K562 (cell line): Measurements from ENCODE around the gene RABL3. TPM values are rescaled to one million over a fixed set of nuclear protein-coding genes. Genes with fewer than 3 reads are reported as not detected.
"Not testable (repeated sequence)": the region's sequence is repeated elsewhere in the genome, so short reads cannot be mapped to it uniquely, and the experiment has no call there.

ENCODE experiments used
- ATAC-seq: fragments of 200-7000 bp; cut with Tn5 transposase; 3 replicates; pipeline ENCODE4 v1.9.1; 2020; ENCODE audit warnings: moderate library complexity
- BruUV-seq: library from RNA; stranded (reverse); fragments of 400-500 nt; replicated peaks from 2 replicates; lab custom pipeline; 2021; lab: Mats Ljungman, UMichigan
- CTCF ChIA-PET: fragments of 300-600 bp; formaldehyde crosslinking; extraction: SDS; loops from one replicate; lab custom pipeline; 2021; ENCODE audit warnings: low intra/inter-chr PET ratio; lab: Yijun Ruan, JAX
- POLR2A ChIA-PET: fragments of 300-600, 350-650 bp; sonication (Branson Sonifier 250); formaldehyde crosslinking; extraction: SDS; loops from one replicate; lab custom pipeline; 2021; ENCODE audit warnings: antibody characterized with exemption, inconsistent platforms; lab: Yijun Ruan, JAX
- DNase-seq, 4 experiments: peaks; one replicate each; pipeline versions ENCODE4 v3.0.0 to v3.0.0-alpha.2; 2011 to 2018; ENCODE audit warnings: low spot score in 3 of 4, mixed read lengths in 3 of 4; ENCODE audit errors: extremely low read depth in 1 of 4
- FAIRE-seq: peaks from 2 replicates; lab custom pipeline; 2011; peaks lifted over from hg19 to GRCh38; lab: Jason Lieb, UNC
- H2AFZ ChIP-seq: 2 replicates; pipeline ENCODE4 v1.6.0; 2011; ENCODE audit warnings: low read depth, low read length, control low read depth, inconsistent platforms
- H3K27ac ChIP-seq: fragments of 200-600 bp; 3 replicates; pipeline ENCODE4 v1.8.0; 2011; ENCODE audit warnings: low read depth, mild to moderate bottlenecking, control low read depth, inconsistent platforms, low read length, moderate library complexity, mixed read lengths; ENCODE audit errors: extremely low read depth
- H3K27me3 ChIP-seq, 2 experiments: fragments of 300-600 bp in 1 of 2; 2 replicates in 1 of 2; 3 replicates in 1 of 2; pipeline versions ENCODE4 v1.6.0 to v1.8.0; 2011; ENCODE audit warnings: inconsistent platforms in 2 of 2, low read length in 2 of 2, mild to moderate bottlenecking in 1 of 2, mixed read lengths in 1 of 2, moderate library complexity in 1 of 2; ENCODE audit not compliant: control insufficient read depth in 2 of 2, insufficient read depth in 2 of 2
- H3K36me3 ChIP-seq: fragments of 300-600 bp; 3 replicates; pipeline ENCODE4 v1.8.0; 2011; ENCODE audit warnings: mild to moderate bottlenecking, low read length, inconsistent platforms; ENCODE audit not compliant: control insufficient read depth, insufficient read depth
- H3K4me1 ChIP-seq, 2 experiments: fragments of 200-600 bp in 1 of 2; replicated peaks in 1 of 2; 2 replicates in 1 of 2; 3 replicates in 1 of 2; pipeline versions ENCODE4 v1.5.1 to v1.8.0; 2011; ENCODE audit warnings: inconsistent platforms in 2 of 2, low read length in 2 of 2, mild to moderate bottlenecking in 1 of 2, mixed read lengths in 1 of 2, moderate library complexity in 1 of 2; ENCODE audit not compliant: control insufficient read depth in 2 of 2, insufficient read depth in 2 of 2
- H3K4me2 ChIP-seq: 2 replicates; pipeline ENCODE4 v1.6.1; 2011; ENCODE audit warnings: low read length, control low read depth, inconsistent platforms, mixed read lengths; ENCODE audit not compliant: insufficient read depth
- H3K4me3 ChIP-seq: fragments of 200-600 bp; sonication (generic), shearing (Covaris generic); 2 replicates; pipeline ENCODE4 v1.5.1; 2016; ENCODE audit warnings: control low read depth, inconsistent platforms
- H3K79me2 ChIP-seq: fragments of 200-600 bp; 3 replicates; pipeline ENCODE4 v1.8.0; 2011; ENCODE audit warnings: low read length, inconsistent platforms; ENCODE audit not compliant: control insufficient read depth, insufficient read depth
- H3K9ac ChIP-seq, 2 experiments: 2 replicates each; pipeline versions ENCODE4 v1.6.0 to v1.6.1; 2011; ENCODE audit warnings: low read depth in 2 of 2, low read length in 2 of 2, control low read depth in 1 of 2, inconsistent platforms in 1 of 2, mild to moderate bottlenecking in 1 of 2, mixed read lengths in 1 of 2; ENCODE audit not compliant: insufficient read depth in 1 of 2
- H3K9me1 ChIP-seq: one replicate; pipeline ENCODE4 v1.6.0; 2011; ENCODE audit warnings: inconsistent platforms, mild to moderate bottlenecking, low read length, moderate library complexity; ENCODE audit not compliant: control insufficient read depth, insufficient read depth
- H3K9me3 ChIP-seq: replicated peaks from 2 replicates; pipeline ENCODE4 v1.5.1; 2011; ENCODE audit warnings: low read depth, low read length, inconsistent platforms; ENCODE audit not compliant: control insufficient read depth, insufficient read depth
- H4K20me1 ChIP-seq: replicated peaks from 2 replicates; pipeline ENCODE4 v1.6.1; 2011; ENCODE audit warnings: low read length, inconsistent platforms, mixed read lengths; ENCODE audit not compliant: control insufficient read depth, insufficient read depth
- GTF2A2 ChIP-seq: IDR thresholded peaks from 2 replicates; pipeline ENCODE4 v1.6.1; 2016; ENCODE audit warnings: mild to moderate bottlenecking, missing genetic modification characterization, missing compliant biosample characterization
- MITF ChIP-seq: IDR thresholded peaks from 2 replicates; pipeline ENCODE4 v1.6.1; 2014; ENCODE audit warnings: antibody characterized with exemption
- MTA1 ChIP-seq: fragments of 450-650 bp; IDR thresholded peaks from 2 replicates; pipeline ENCODE4 v1.6.1; 2017; ENCODE audit warnings: borderline replicate concordance
- SPI1 ChIP-seq: IDR thresholded peaks from 2 replicates; pipeline ENCODE4 v1.6.1; 2011; ENCODE audit warnings: low read depth, low read length, control low read depth, borderline replicate concordance
- ZFP36 ChIP-seq: fragments of 150-350 bp; IDR thresholded peaks from 2 replicates; pipeline ENCODE4 v1.6.1; 2018; ENCODE audit warnings: low read length, low read depth; ENCODE audit not compliant: partially characterized antibody
- ZNF143 ChIP-seq: sonication (generic); formaldehyde crosslinking; IDR thresholded peaks from 2 replicates; pipeline ENCODE4 v1.9.0; 2022; ENCODE audit warnings: mild to moderate bottlenecking, missing genetic modification reagents
- ZNF224 ChIP-seq: sonication (generic); formaldehyde crosslinking; IDR thresholded peaks from 2 replicates; pipeline ENCODE4 v1.8.0; 2022; ENCODE audit warnings: mild to moderate bottlenecking, missing genetic modification reagents
- ZNF431 ChIP-seq: sonication (generic); formaldehyde crosslinking; IDR thresholded peaks from 2 replicates; pipeline ENCODE4 v1.8.0; 2022; ENCODE audit warnings: mild to moderate bottlenecking, missing genetic modification reagents
- WGBS: fragments of 100-300 bp; shearing (Covaris generic); methylation state at CpG from one replicate; pipeline ENCODE4 v1.1.6; 2016; ENCODE audit warnings: low coverage, mixed read lengths; ENCODE audit not compliant: insufficient coverage; ENCODE audit errors: missing lambda C conversion rate; 5-methylcytosine and 5-hydroxymethylcytosine counted together
- in situ Hi-C: fragments of 300-500 bp; cut with MboI; formaldehyde crosslinking; loops from 4 replicates; pipeline ENCODE4 v1.15.0; 2018; ENCODE audit warnings: inconsistent platforms, mixed read lengths
- intact Hi-C: fragments of 100-400 bp; cut with micrococcal nuclease; formaldehyde crosslinking; loops from 2 replicates; pipeline ENCODE4 v1.14.2; 2022
- polyA plus RNA-seq, 8 experiments: library from polyadenylated mRNA; depleted of rRNA in 4 of 8; stranded (reverse) in 5 of 8; unstranded in 3 of 8; fragments of >200 nt; fragmentation: Nextera tagmentation in 2 of 8; fragmentation: Illumina TruSeq in 1 of 8; extraction: Ambion mirVana in 2 of 8; extraction: Trizol in 1 of 8; gene quantifications; 2 replicates each; pipeline versions ENCODE4 v1.2.1 to v1.2.3, GENCODE V29; 2011 to 2014; ENCODE audit warnings: inconsistent platforms in 1 of 8, missing spikeins in 1 of 8
- total RNA-seq, 7 experiments: library from RNA; depleted of rRNA in 6 of 7; stranded (reverse); fragments of >200 nt in 6 of 7; fragmentation: Illumina TruSeq in 2 of 7; extraction: Trizol in 2 of 7; gene quantifications; 2 replicates each; pipeline versions ENCODE4 v1.2.1 to v1.2.3, GENCODE V29; 2011 to 2021; ENCODE audit warnings: low replicate concordance in 1 of 7

RABL3 gene
- total and polyA plus RNA-seq, 9 of the 15 experiments (the other 6 are each of a cell fraction or from before 2014, with no cell fraction given): 6.5 to 30.7 (median 12.3) TPM

DNA sequence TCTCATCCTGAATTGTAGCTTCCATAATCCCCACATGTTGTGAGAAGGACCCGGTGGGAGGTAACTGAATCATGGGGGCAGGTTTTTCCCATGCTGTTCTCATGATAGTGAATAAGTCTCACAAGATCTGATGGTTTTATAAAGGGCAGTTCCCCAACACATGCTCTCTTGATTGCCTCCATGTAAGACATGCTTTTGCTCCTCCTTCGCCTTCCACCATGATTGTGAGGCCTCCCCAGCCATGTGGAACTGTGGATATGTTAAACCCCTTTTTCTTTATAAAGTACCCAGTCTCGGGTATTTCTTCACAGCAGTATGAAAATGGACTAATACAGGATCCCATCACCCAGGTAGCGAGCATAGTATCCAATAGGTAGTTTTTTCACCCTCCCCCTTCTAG, 103.5 kb downstream of the RABL3 start:
- H3K4me1 ChIP-seq: peaks cover 0 to 17% of the 10 kb centered on the region in 2 experiments; a peak in 3 of 5 replicates
- DNase-seq, FAIRE-seq, H3K36me3 ChIP-seq: not testable (repeated sequence)
- TF ChIP-seq ZFP36 (peak; percentile 20), ZNF431 (CRISPR knock-in tag) (peak; percentile 81)
- TF ChIP-seq, all 486 proteins: peak for 2; not testable (repeated sequence) for 484
- BruUV-seq, H3K9ac ChIP-seq, H4K20me1 ChIP-seq, POLR2A ChIA-PET, H3K27ac ChIP-seq, H3K4me3 ChIP-seq, H3K4me2 ChIP-seq, H3K9me1 ChIP-seq, CTCF ChIA-PET, H3K79me2 ChIP-seq, H3K9me3 ChIP-seq, H3K27me3 ChIP-seq, H2AFZ ChIP-seq, in situ Hi-C loops, intact Hi-C loops, ATAC-seq: not testable (repeated sequence)
- WGBS: 54% methylated on average over 4 of the region's 4 CpGs

DNA sequence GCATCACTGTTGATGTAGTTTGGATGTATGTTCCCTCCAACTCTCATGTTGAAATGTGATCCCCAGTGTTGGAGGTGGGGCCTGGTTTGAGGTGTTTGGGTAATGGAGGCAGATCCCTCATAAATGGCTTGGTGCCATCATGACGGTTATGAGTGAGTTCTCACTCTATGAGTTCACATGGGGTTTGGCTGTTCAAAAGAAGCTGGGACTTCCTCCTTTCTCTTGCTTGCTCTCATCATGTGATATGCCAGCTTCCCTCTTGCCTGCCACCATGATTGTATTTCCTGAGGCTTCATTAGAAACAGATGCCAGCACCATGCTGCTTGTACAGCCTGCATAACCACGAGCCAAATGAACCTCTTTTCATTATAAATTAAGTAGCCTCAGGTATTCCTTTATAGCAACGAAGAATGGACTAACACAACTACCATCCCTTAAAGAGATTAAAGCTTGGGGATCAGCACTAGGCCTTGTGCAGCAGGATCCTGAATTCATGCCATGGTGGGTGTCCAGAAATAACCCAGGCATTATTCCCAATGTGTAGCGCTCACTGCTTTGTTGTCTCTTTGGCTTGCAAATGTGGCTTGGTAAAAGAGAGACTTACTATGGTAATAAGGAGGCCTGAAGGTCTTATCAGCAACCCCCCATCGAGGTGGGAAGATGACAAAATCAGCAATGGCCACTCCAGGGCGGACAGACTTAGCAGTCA, 104.3 kb downstream of the RABL3 start:
- no peaks in the 10 kb centered on the region for H3K79me2 ChIP-seq
- H2AFZ ChIP-seq: peak overlapping the region; percentile 79
- no peaks in the 10 kb centered on the region for H3K36me3 ChIP-seq
- ChIA-PET CTCF (no interaction called here), POLR2A (no interaction called here)
- no peak overlapping the region for H3K4me3 ChIP-seq
- peaks cover 3% of the 10 kb centered on the region for H3K9me3 ChIP-seq
- DNase-seq: no peak
- intact Hi-C loops: no loop called here
- no peak for ATAC-seq
- WGBS: 43% methylated on average over 6 of the region's 6 CpGs
- H3K9me1 ChIP-seq: no peaks in the 10 kb centered on the region
- BruUV-seq: no TSS peak
- in situ Hi-C loops: no loop called here
- no peak overlapping the region for H3K4me2 ChIP-seq
- no peaks in the 10 kb centered on the region for H4K20me1 ChIP-seq
- no peak overlapping the region for H3K9ac ChIP-seq
- no peaks in the 10 kb centered on the region for H3K27me3 ChIP-seq
- no peak for TF ChIP-seq ZNF224 (CRISPR knock-in tag)
- no peak for TF ChIP-seq ZNF143 (CRISPR knock-in tag)
- TF ChIP-seq GTF2A2 (tag): no peak
- peak; percentile 8; the same call in 1 of the 2 replicates for TF ChIP-seq SPI1
- TF ChIP-seq MITF: no peak
- no peak for TF ChIP-seq MTA1
- H3K4me1 ChIP-seq: peaks cover 0 to 15% of the 10 kb centered on the region in 2 experiments; a peak in 3 of 5 replicates
- no peak overlapping the region for H3K27ac ChIP-seq
- FAIRE-seq: no peak
